Measurements from ENCODE around the gene LRIG2.

GRCh38 chr1:113042285-113043143, 30.5 kb upstream of the LRIG2 start:
- peak in 4 of 6 experiments; percentile 38 to 62 (median 60) for TF ChIP-seq CTCF (IDR thresholded peaks at IDR 0.05)
- TF ChIP-seq POLR2A (IDR thresholded peaks at IDR 0.05): no peak
